GM06990 (cell line): ENCODE data around the gene HBM.
"Not testable (repeated sequence)": the region's sequence is repeated elsewhere in the genome, so short reads cannot be mapped to it uniquely, and the experiment has no call there.

Experiments used
- DNase-seq: peaks from one replicate; pipeline ENCODE4 v3.0.0-alpha.2; 2011; ENCODE audit not compliant: insufficient read length; ENCODE audit errors: extremely low read depth
- H3K27me3 ChIP-seq: replicated peaks from 2 replicates; pipeline ENCODE4 v1.6.0; 2011; ENCODE audit warnings: low read length; ENCODE audit not compliant: control insufficient read depth, insufficient read depth
- H3K36me3 ChIP-seq: 2 replicates; pipeline ENCODE4 v1.5.1; 2011; ENCODE audit warnings: low read length; ENCODE audit not compliant: control insufficient read depth, insufficient read depth
- H3K4me3 ChIP-seq: replicated peaks from 2 replicates; pipeline ENCODE4 v1.5.1; 2011; ENCODE audit warnings: low read depth, mild to moderate bottlenecking, control low read depth, low read length
- TF ChIP-seq, protein P1 (sequence below): IDR thresholded peaks from 2 replicates; pipeline ENCODE4 v1.5.1; 2011; ENCODE audit warnings: low read length, control low read depth, mild to moderate bottlenecking, inconsistent platforms; ENCODE audit not compliant: insufficient read depth, poor library complexity, severe bottlenecking

Gene HBM

DNA sequence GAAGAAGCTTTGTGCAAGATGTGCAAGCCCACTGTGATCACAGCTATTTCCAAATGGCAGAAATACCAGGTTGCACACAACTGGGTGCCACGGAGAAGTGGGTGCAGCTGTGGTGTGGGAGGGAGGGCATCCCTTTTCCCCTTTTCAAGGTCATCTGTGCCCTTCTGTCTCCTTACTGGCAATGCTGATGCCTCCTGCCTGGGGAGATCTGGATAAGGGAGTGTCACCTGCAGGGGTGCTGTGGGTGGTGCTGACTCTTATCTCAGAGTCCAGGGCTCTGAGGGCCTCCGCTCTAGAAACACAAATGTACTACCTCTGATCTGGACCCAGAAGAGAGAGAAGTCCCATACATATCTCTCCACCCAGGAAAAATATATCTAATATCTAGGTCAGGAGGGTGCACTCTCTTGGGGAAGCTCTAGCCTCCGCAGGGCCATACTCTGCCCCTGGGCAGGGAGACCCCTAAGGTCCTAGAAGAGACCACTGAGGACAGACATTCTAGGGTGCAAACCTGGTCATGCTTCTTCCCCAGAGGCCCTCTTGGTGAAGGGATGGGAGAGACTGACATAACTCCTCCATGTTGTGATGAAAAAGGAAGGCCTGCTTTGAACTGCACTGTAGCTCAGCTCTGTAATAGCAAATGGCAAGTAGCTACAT, 45.8 kb upstream of the HBM start:
- H3K36me3 ChIP-seq: peaks cover 10% of the 10 kb centered on the region
- no peak overlapping the region for H3K4me3 ChIP-seq
- DNase-seq: no peak
- H3K27me3 ChIP-seq: no peaks in the 10 kb centered on the region
- TF ChIP-seq, protein P1, sequence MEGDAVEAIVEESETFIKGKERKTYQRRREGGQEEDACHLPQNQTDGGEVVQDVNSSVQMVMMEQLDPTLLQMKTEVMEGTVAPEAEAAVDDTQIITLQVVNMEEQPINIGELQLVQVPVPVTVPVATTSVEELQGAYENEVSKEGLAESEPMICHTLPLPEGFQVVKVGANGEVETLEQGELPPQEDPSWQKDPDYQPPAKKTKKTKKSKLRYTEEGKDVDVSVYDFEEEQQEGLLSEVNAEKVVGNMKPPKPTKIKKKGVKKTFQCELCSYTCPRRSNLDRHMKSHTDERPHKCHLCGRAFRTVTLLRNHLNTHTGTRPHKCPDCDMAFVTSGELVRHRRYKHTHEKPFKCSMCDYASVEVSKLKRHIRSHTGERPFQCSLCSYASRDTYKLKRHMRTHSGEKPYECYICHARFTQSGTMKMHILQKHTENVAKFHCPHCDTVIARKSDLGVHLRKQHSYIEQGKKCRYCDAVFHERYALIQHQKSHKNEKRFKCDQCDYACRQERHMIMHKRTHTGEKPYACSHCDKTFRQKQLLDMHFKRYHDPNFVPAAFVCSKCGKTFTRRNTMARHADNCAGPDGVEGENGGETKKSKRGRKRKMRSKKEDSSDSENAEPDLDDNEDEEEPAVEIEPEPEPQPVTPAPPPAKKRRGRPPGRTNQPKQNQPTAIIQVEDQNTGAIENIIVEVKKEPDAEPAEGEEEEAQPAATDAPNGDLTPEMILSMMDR: no peak

DNA sequence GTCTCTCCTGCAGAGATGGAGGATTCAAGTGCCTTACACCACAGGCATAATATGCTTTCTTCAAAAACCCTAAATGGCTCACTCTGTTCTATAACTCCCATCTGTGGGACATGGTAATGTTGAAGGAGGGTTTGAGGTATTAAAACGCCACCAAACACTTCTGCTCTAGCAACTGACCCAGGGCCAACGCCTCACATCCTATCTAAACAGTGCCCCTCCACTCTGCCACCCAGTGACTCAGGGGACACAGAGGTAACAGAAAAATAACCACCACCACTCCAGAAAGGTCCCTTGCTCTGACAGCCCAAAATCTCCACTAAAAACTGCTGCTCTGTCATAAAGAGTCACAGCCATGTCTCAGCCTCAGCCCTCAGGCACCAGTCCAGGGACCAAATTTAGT, 45.0 kb upstream of the HBM start:
- no peak for DNase-seq
- H3K4me3 ChIP-seq: no peak overlapping the region
- peaks cover 10% of the 10 kb centered on the region for H3K36me3 ChIP-seq
- no peaks in the 10 kb centered on the region for H3K27me3 ChIP-seq
- TF ChIP-seq, protein P1: no peak

- no peak for DNase-seq
- no peaks in the 10 kb centered on the region for H3K27me3 ChIP-seq
- no peak overlapping the region for H3K4me3 ChIP-seq
- H3K36me3 ChIP-seq: peaks cover 8% of the 10 kb centered on the region
- TF ChIP-seq, protein P1: no peak
These were observed 43.4 kb upstream of the HBM start for GRCh38 chr16:122361-122760.

DNA sequence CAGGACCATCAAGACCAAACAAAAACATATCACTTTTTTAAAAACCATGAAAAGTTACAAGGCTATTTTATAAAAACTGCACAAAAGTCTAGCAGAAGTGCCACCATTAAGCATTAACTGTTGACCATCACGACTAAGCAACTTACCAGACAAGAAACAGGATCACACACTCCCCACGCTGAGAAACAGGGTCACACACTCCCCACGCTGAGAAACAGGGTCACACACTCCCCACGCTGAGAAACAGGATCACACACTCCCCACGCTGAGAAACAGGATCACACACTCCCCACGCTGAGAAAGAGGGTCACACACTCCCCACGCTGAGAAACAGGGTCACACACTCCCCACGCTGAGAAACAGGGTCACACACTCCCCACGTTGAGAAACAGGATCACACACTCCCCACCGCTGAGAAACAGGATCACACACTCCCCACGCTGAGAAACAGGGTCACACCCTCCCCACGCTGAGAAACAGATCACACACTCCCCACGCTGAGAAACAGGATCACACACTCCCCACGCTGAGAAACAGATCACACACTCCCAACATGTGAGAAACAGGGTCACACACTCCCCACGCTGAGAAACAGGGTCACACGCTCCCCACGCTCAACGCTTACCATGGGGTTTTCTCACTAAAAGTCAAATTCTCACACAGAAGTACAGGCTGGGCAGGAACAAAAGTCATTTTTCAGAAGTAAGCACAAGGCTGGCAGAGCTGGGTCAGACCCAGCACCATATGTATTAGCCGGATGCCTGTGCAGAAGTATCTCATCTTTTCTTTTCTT, 42.0 kb upstream of the HBM start:
- H3K36me3 ChIP-seq, H3K27me3 ChIP-seq, DNase-seq, H3K4me3 ChIP-seq: not testable (repeated sequence)

- Histone ChIP-seq H3K4me3 (no peak overlapping the region), H3K36me3 (peaks cover 6% of the 10 kb centered on the region), H3K27me3 (no peaks in the 10 kb centered on the region)
- DNase-seq: no peak
- TF ChIP-seq, protein P1: no peak
These were observed 40.8 kb upstream of the HBM start for GRCh38 chr16:125011-125410.

- no peak for DNase-seq
These were observed 36.7 kb upstream of the HBM start for GRCh38 chr16:129075-129474.

More at GRCh38 chr16:129075-129474, 36.7 kb upstream of the HBM start:
- Histone ChIP-seq H3K4me3 (no peak overlapping the region), H3K36me3 (peaks cover 1% of the 10 kb centered on the region), H3K27me3 (no peaks in the 10 kb centered on the region)
- TF ChIP-seq, protein P1: no peak
